ENCODE data around the gene PACSIN3. TPM values are rescaled to one million over a fixed set of nuclear protein-coding genes. Genes with fewer than 3 reads are reported as not detected.

PACSIN3 gene
- total and polyA plus RNA-seq, 2 of the 13 experiments (the other 11 are each of a cell fraction or from before 2014, with no cell fraction given) = 47.9 to 93.3 TPM

GRCh38 chr11:47144541-47144940, 41.7 kb downstream of the PACSIN3 start:
- Histone ChIP-seq H3K4me1 (ENCODE audit: insufficient read depth, low read length) (no peaks in the 10 kb centered on the region), H3K79me2 (ENCODE audit: insufficient read depth, low read length) (no peaks in the 10 kb centered on the region), H3K9me3 (ENCODE audit: low read length) (no peaks in the 10 kb centered on the region), H3K9ac (ENCODE audit: insufficient read depth, low read depth, low read length) (no peak overlapping the region), H4K20me1 (ENCODE audit: insufficient read depth, low read length) (no peaks in the 10 kb centered on the region), H3K4me3 (replicated peaks in 1 of 3; ENCODE audit: insufficient read depth in 1 of 3, low read depth in 2 of 3, low read length in 3 of 3) (no peak overlapping the region), H3K27ac (ENCODE audit: extremely low read length, insufficient read depth, low read length) (no peak overlapping the region), H3K27me3 (ENCODE audit: control insufficient read depth in 1 of 2, insufficient read depth in 2 of 2, low read length in 2 of 2) (no peaks in the 10 kb centered on the region), H3K4me2 (ENCODE audit: low read depth, low read length) (no peak overlapping the region), H2AFZ (ENCODE audit: low read length) (no peak overlapping the region), H3K36me3 (replicated peaks in 1 of 2; ENCODE audit: control insufficient read depth in 1 of 2, insufficient read depth in 2 of 2, low read length in 2 of 2) (peaks cover 0 to 3% of the 10 kb centered on the region in 2 experiments; a peak in 1 of 5 replicates)
- DNase-seq (ENCODE audit: low spot score) = no peak
- no TSS peak for BruUV-seq (replicated peaks)
- no peak for ATAC-seq
- TF ChIP-seq ZNF619 (CRISPR knock-in tag; IDR thresholded peaks at IDR 0.05) = no peak
- no peak for TF ChIP-seq HNF1B (CRISPR knock-in tag; IDR thresholded peaks at IDR 0.05)
- TF ChIP-seq THAP8 (CRISPR knock-in tag; IDR thresholded peaks at IDR 0.05; ENCODE audit: borderline replicate concordance) = no peak
- no peak for TF ChIP-seq PHF8 (CRISPR knock-in tag; IDR thresholded peaks at IDR 0.05)
- no peak for TF ChIP-seq HNF4G (IDR thresholded peaks at IDR 0.05; ENCODE audit: borderline replicate concordance, low read depth, low read length)
- TF ChIP-seq HNF4G (CRISPR knock-in tag; IDR thresholded peaks at IDR 0.05; ENCODE audit: borderline replicate concordance, low read depth) = no peak
- WGBS (ENCODE audit: low lambda C conversion rate) = 97% methylated on average over 3 of the region's 3 CpGs
- in situ Hi-C loops (cut with HindIII; ENCODE audit: extremely low pct_ligation_motif_present, low pct_unique_long_range_greater_than_20kb) = no loop called here
- CTCF ChIA-PET (ENCODE audit: low intra/inter-chr PET ratio, low total read pairs) = no interaction called here
- POLR2A ChIA-PET = no interaction called here
- no peak for FAIRE-seq
- intact Hi-C loops (cut with micrococcal nuclease; ENCODE audit: unreplicated experiment) = no loop called here

- no peak for FAIRE-seq
- ATAC-seq = no peak
- 91% methylated on average over 3 of the region's 3 CpGs for WGBS (ENCODE audit: low lambda C conversion rate)
- no peaks in the 10 kb centered on the region for H3K79me2 ChIP-seq (ENCODE audit: insufficient read depth, low read length)
- BruUV-seq (replicated peaks) = no TSS peak
- in situ Hi-C loops (cut with HindIII; ENCODE audit: extremely low pct_ligation_motif_present, low pct_unique_long_range_greater_than_20kb) = no loop called here
- intact Hi-C loops (cut with micrococcal nuclease; ENCODE audit: unreplicated experiment) = no loop called here
- no peaks in the 10 kb centered on the region for H4K20me1 ChIP-seq (ENCODE audit: insufficient read depth, low read length)
- H3K4me3 ChIP-seq (replicated peaks in 1 of 3; ENCODE audit: insufficient read depth in 1 of 3, low read depth in 2 of 3, low read length in 3 of 3) = no peak overlapping the region
- H3K4me1 ChIP-seq (ENCODE audit: insufficient read depth, low read length) = no peaks in the 10 kb centered on the region
- no peak for DNase-seq (ENCODE audit: low spot score)
- no peaks in the 10 kb centered on the region for H3K9me3 ChIP-seq (ENCODE audit: low read length)
- POLR2A ChIA-PET = no interaction called here
- H3K9ac ChIP-seq (ENCODE audit: insufficient read depth, low read depth, low read length) = no peak overlapping the region
- H2AFZ ChIP-seq (ENCODE audit: low read length) = no peak overlapping the region
- H3K27me3 ChIP-seq (ENCODE audit: control insufficient read depth in 1 of 2, insufficient read depth in 2 of 2, low read length in 2 of 2) = no peaks in the 10 kb centered on the region
- H3K27ac ChIP-seq (ENCODE audit: extremely low read length, insufficient read depth, low read length) = no peak overlapping the region
- CTCF ChIA-PET (ENCODE audit: low intra/inter-chr PET ratio, low total read pairs) = no interaction called here
- H3K36me3 ChIP-seq (replicated peaks in 1 of 2; ENCODE audit: control insufficient read depth in 1 of 2, insufficient read depth in 2 of 2, low read length in 2 of 2) = peaks cover 1 to 3% of the 10 kb centered on the region in 2 experiments; a peak in 2 of 5 replicates
- no peak overlapping the region for H3K4me2 ChIP-seq (ENCODE audit: low read depth, low read length)
- TF ChIP-seq ZBTB38 (CRISPR knock-in tag; IDR thresholded peaks at IDR 0.05) = no peak
- no peak for TF ChIP-seq CBX2 (IDR thresholded peaks at IDR 0.05; ENCODE audit: low read depth, low read length)
- no peak for TF ChIP-seq CBX2 (CRISPR knock-in tag; IDR thresholded peaks at IDR 0.05; ENCODE audit: low read depth)
- TF ChIP-seq THAP7 (CRISPR knock-in tag; IDR thresholded peaks at IDR 0.05) = no peak
- TF ChIP-seq KDM2A (CRISPR knock-in tag; IDR thresholded peaks at IDR 0.05; ENCODE audit: borderline replicate concordance, low read depth) = no peak
- TF ChIP-seq ZNF569 (CRISPR knock-in tag; IDR thresholded peaks at IDR 0.05; ENCODE audit: borderline replicate concordance) = no peak
- TF ChIP-seq ZNF580 (CRISPR knock-in tag; IDR thresholded peaks at IDR 0.05; ENCODE audit: borderline replicate concordance, low read depth) = no peak
- TF ChIP-seq SNAPC5 (CRISPR knock-in tag; IDR thresholded peaks at IDR 0.05; ENCODE audit: borderline replicate concordance) = no peak
- TF ChIP-seq ZNF232 (CRISPR knock-in tag; IDR thresholded peaks at IDR 0.05; ENCODE audit: borderline replicate concordance) = no peak
- no peak for TF ChIP-seq ZNF451 (CRISPR knock-in tag; IDR thresholded peaks at IDR 0.05)
- no peak for TF ChIP-seq RARA (CRISPR knock-in tag; IDR thresholded peaks at IDR 0.05)
Observed at GRCh38 chr11:47143322-47143721, 42.9 kb downstream of the PACSIN3 start.
